Activated B cell treated with CpG ODN at 0.5 μM for 24 hours (primary cell): ENCODE measurements around the gene MRPS34. TPM values are rescaled to one million over a fixed set of nuclear protein-coding genes. Genes with fewer than 3 reads are reported as not detected.

Experiments used
- ATAC-seq: fragments of 200-7000 bp; cut with Tn5 transposase; one replicate; pipeline ENCODE4 v1.10.0; 2021; ENCODE audit warnings: low read depth, mild to moderate bottlenecking, moderate library complexity
- CTCF ChIA-PET: fragments of 350-600 bp; sonication (Branson Sonifier 250); formaldehyde crosslinking; loops from one replicate; lab custom pipeline; 2021; ENCODE audit warnings: antibody characterized with exemption; lab: Charles Lee
- POLR2A ChIA-PET: fragments of 350-600 bp; sonication (Branson Sonifier 250); formaldehyde crosslinking; loops from one replicate; lab custom pipeline; 2021; ENCODE audit warnings: antibody characterized with exemption; lab: Charles Lee
- DNase-seq: peaks from one replicate; pipeline ENCODE4 v3.0.0; 2022
- H3K27ac Mint-ChIP-seq: one replicate; pipeline ENCODE4 v1.8.0; 2020; ENCODE audit warnings: mixed read lengths
- H3K27me3 Mint-ChIP-seq: one replicate; pipeline ENCODE4 v1.8.0; 2021; ENCODE audit warnings: mixed read lengths
- H3K36me3 Mint-ChIP-seq: one replicate; pipeline ENCODE4 v1.8.0; 2021; ENCODE audit warnings: low read depth, mixed read lengths
- H3K4me1 Mint-ChIP-seq: one replicate; pipeline ENCODE4 v1.8.0; 2021; ENCODE audit warnings: mixed read lengths
- H3K4me3 Mint-ChIP-seq: one replicate; pipeline ENCODE4 v1.8.0; 2020; ENCODE audit warnings: mild to moderate bottlenecking, mixed read lengths
- H3K9me3 Mint-ChIP-seq: one replicate; pipeline ENCODE4 v1.8.0; 2020; ENCODE audit warnings: mixed read lengths
- CTCF ChIP-seq: fragments of 200-600 bp; IDR thresholded peaks from one replicate; pipeline ENCODE4 v1.8.0; 2022; ENCODE audit warnings: antibody characterized with exemption, mild to moderate bottlenecking
- intact Hi-C: fragments of 100-400 bp; cut with micrococcal nuclease; formaldehyde crosslinking; loops from one replicate; pipeline ENCODE4 v1.15.1; 2024
- total RNA-seq: library from RNA; stranded (reverse); gene quantifications from 2 replicates; pipeline ENCODE4 v1.2.3, GENCODE V29; 2022

MRPS34 gene
- total RNA-seq, 1 donor from 2014 or later: 60.9 TPM

GRCh38 chr16:1788708-1789100 is 15.8 kb upstream of the MRPS34 start:
- intact Hi-C loops: no loop called here
- TF ChIP-seq CTCF: no peak
- Mint-ChIP-seq H3K9me3 (no peaks in the 10 kb centered on the region), H3K4me3 (no peak overlapping the region), H3K36me3 (peaks cover 23% of the 10 kb centered on the region), H3K27me3 (no peaks in the 10 kb centered on the region), H3K4me1 (peaks cover 5% of the 10 kb centered on the region), H3K27ac (no peak overlapping the region)
- DNase-seq: no peak
- ChIA-PET CTCF (no interaction called here), POLR2A (no interaction called here)
- ATAC-seq: no peak

GRCh38 chr16:1788095-1788707 is 15.3 kb upstream of the MRPS34 start:
- Mint-ChIP-seq H3K27me3 (no peaks in the 10 kb centered on the region), H3K9me3 (no peaks in the 10 kb centered on the region), H3K36me3 (peaks cover 23% of the 10 kb centered on the region), H3K27ac (no peak overlapping the region), H3K4me1 (peaks cover 10% of the 10 kb centered on the region), H3K4me3 (no peak overlapping the region)
- no peak for ATAC-seq
- no peak for DNase-seq
- intact Hi-C loops: no loop called here
- ChIA-PET POLR2A (no interaction called here), CTCF (no interaction called here)
- TF ChIP-seq CTCF: no peak

GRCh38 chr16:1787322-1788094 is 14.6 kb upstream of the MRPS34 start:
- Mint-ChIP-seq H3K4me3 (no peak overlapping the region), H3K9me3 (no peaks in the 10 kb centered on the region), H3K36me3 (peaks cover 23% of the 10 kb centered on the region), H3K4me1 (peaks cover 14% of the 10 kb centered on the region), H3K27me3 (no peaks in the 10 kb centered on the region), H3K27ac (no peak overlapping the region)
- ATAC-seq (no peak), DNase-seq (no peak)
- intact Hi-C loops: no loop called here
- no peak for TF ChIP-seq CTCF
- CTCF ChIA-PET: no interaction called here
- POLR2A ChIA-PET: no interaction called here

GRCh38 chr16:1787056-1787321 is 14.1 kb upstream of the MRPS34 start:
- Mint-ChIP-seq H3K4me1 (peaks cover 15% of the 10 kb centered on the region), H3K27ac (no peak overlapping the region), H3K4me3 (no peak overlapping the region), H3K36me3 (peaks cover 23% of the 10 kb centered on the region), H3K27me3 (no peaks in the 10 kb centered on the region), H3K9me3 (no peaks in the 10 kb centered on the region)
- ChIA-PET CTCF (no interaction called here), POLR2A (no interaction called here)
- TF ChIP-seq CTCF: no peak
- intact Hi-C loops: no loop called here
- ATAC-seq (no peak), DNase-seq (no peak)

- Mint-ChIP-seq H3K36me3 (peaks cover 23% of the 10 kb centered on the region), H3K4me3 (no peak overlapping the region), H3K4me1 (peaks cover 20% of the 10 kb centered on the region), H3K27ac (no peak overlapping the region), H3K27me3 (no peaks in the 10 kb centered on the region), H3K9me3 (no peaks in the 10 kb centered on the region)
- no peak for TF ChIP-seq CTCF
- intact Hi-C loops: no loop called here
- peak; percentile 13 for DNase-seq
- CTCF ChIA-PET: no interaction called here
- POLR2A ChIA-PET: interaction anchor here (0.6 kb wide), 1 partner anchor 49 kb away, joined by 4 read pairs; no protein-coding TSS in a partner anchor
- no peak for ATAC-seq
These were observed 13.5 kb upstream of the MRPS34 start for GRCh38 chr16:1786242-1787055.
